PC-9 (cell line): ENCODE data around the gene SLC5A1. TPM values are rescaled to one million over a fixed set of nuclear protein-coding genes. Genes with fewer than 3 reads are reported as not detected.

Source experiments
- BruUV-seq: library from RNA; stranded (reverse); fragments of 400-500 nt; replicated peaks from 2 replicates; lab custom pipeline; 2021; lab: Mats Ljungman, UMichigan
- CTCF ChIA-PET: fragments of 300-600 bp; sonication (Branson Sonifier 250); formaldehyde crosslinking; loops from one replicate; lab custom pipeline; 2022; ENCODE audit warnings: antibody characterized with exemption; lab: Charles Lee
- POLR2A ChIA-PET: fragments of 300-600 bp; sonication (Branson Sonifier 250); formaldehyde crosslinking; loops from one replicate; lab custom pipeline; 2022; ENCODE audit warnings: antibody characterized with exemption; ENCODE audit not compliant: unreplicated experiment; lab: Charles Lee
- DNase-seq, 2 experiments: peaks; one replicate each; pipeline versions ENCODE4 v3.0.0 to v3.0.0-alpha.2; 2015 to 2022; ENCODE audit warnings: mixed read lengths in 1 of 2
- H2AFZ ChIP-seq: fragments of 200-600 bp; sonication (generic); 2 replicates; pipeline ENCODE4 v1.8.1; 2017; ENCODE audit warnings: antibody characterized with exemption
- H3F3A ChIP-seq: fragments of 200-600 bp; sonication (generic); 2 replicates; pipeline ENCODE4 v1.8.1; 2017; ENCODE audit warnings: antibody characterized with exemption, mild to moderate bottlenecking, low read depth; ENCODE audit not compliant: insufficient read depth
- H3K27ac ChIP-seq: fragments of 200-600 bp; sonication (generic); 2 replicates; pipeline ENCODE4 v1.6.1; 2016; ENCODE audit warnings: mixed run types
- H3K27me3 ChIP-seq: fragments of 200-600 bp; sonication (generic); 2 replicates; pipeline ENCODE4 v1.6.1; 2016; ENCODE audit warnings: low read depth, mixed run types; ENCODE audit not compliant: insufficient read depth
- H3K36me3 ChIP-seq: fragments of 200-600 bp; sonication (generic); 2 replicates; pipeline ENCODE4 v1.6.1; 2016; ENCODE audit warnings: low read depth, mixed run types
- H3K4me1 ChIP-seq: fragments of 200-600 bp; sonication (generic); replicated peaks from 2 replicates; pipeline ENCODE4 v1.6.1; 2016; ENCODE audit warnings: mixed run types; ENCODE audit not compliant: insufficient read depth
- H3K4me2 ChIP-seq: fragments of 200-600 bp; sonication (generic); 2 replicates; pipeline ENCODE4 v1.6.1; 2017; ENCODE audit warnings: mixed run types
- H3K4me3 ChIP-seq: fragments of 200-600 bp; sonication (generic); 2 replicates; pipeline ENCODE4 v1.6.1; 2016; ENCODE audit warnings: mixed run types
- H3K79me2 ChIP-seq: fragments of 200-600 bp; sonication (generic); 2 replicates; pipeline ENCODE4 v1.6.1; 2017; ENCODE audit warnings: low read depth, mixed run types
- H3K9me2 ChIP-seq: fragments of 200-600 bp; sonication (generic); 2 replicates; pipeline ENCODE4 v1.8.1; 2017; ENCODE audit warnings: mild to moderate bottlenecking; ENCODE audit not compliant: insufficient read depth
- H3K9me3 ChIP-seq: fragments of 200-600 bp; sonication (generic); 2 replicates; pipeline ENCODE4 v1.8.1; 2016; ENCODE audit warnings: low read depth; ENCODE audit not compliant: insufficient read depth
- H4K20me1 ChIP-seq: fragments of 200-600 bp; sonication (generic); 2 replicates; pipeline ENCODE4 v1.8.1; 2017; ENCODE audit not compliant: insufficient read depth
- EZH2 ChIP-seq: fragments of 200-600 bp; sonication (generic); IDR thresholded peaks from 2 replicates; pipeline ENCODE4 v1.8.0; 2017; ENCODE audit warnings: antibody characterized with exemption, low read depth
- intact Hi-C: fragments of 100-400 bp; cut with micrococcal nuclease; formaldehyde crosslinking; loops from one replicate; pipeline ENCODE4 v1.10.0; 2022; ENCODE audit not compliant: unreplicated experiment
- total RNA-seq: library from RNA; stranded (reverse); gene quantifications from 2 replicates; pipeline ENCODE4 v1.2.3, GENCODE V29; 2021
- TF ChIP-seq, protein P1 (sequence below): fragments of 200-600 bp; sonication (generic); conservative IDR thresholded peaks from 2 replicates; pipeline ENCODE4 v1.6.1; 2017; ENCODE audit warnings: mixed run types, antibody characterized with exemption, mild to moderate bottlenecking, moderate library complexity

The SLC5A1 gene
- total RNA-seq, 1 experiment from 2014 or later: not detected

GRCh38 chr22:32052936-32053791, 10.1 kb downstream of the SLC5A1 start:
- Histone ChIP-seq H3F3A (peaks cover 24% of the 10 kb centered on the region), H3K27me3 (no peaks in the 10 kb centered on the region), H3K9me3 (no peaks in the 10 kb centered on the region), H3K4me1 (peaks cover 21% of the 10 kb centered on the region), H3K9me2 (no peaks in the 10 kb centered on the region), H2AFZ (no peak overlapping the region), H3K79me2 (no peaks in the 10 kb centered on the region), H3K27ac (no peak overlapping the region), H3K4me2 (no peak overlapping the region), H4K20me1 (no peaks in the 10 kb centered on the region), H3K4me3 (no peak overlapping the region), H3K36me3 (no peaks in the 10 kb centered on the region)
- intact Hi-C loops: no loop called here
- no TSS peak for BruUV-seq
- no peak for DNase-seq
- ChIA-PET POLR2A (no interaction called here), CTCF (no interaction called here)
- TF ChIP-seq, protein P1, sequence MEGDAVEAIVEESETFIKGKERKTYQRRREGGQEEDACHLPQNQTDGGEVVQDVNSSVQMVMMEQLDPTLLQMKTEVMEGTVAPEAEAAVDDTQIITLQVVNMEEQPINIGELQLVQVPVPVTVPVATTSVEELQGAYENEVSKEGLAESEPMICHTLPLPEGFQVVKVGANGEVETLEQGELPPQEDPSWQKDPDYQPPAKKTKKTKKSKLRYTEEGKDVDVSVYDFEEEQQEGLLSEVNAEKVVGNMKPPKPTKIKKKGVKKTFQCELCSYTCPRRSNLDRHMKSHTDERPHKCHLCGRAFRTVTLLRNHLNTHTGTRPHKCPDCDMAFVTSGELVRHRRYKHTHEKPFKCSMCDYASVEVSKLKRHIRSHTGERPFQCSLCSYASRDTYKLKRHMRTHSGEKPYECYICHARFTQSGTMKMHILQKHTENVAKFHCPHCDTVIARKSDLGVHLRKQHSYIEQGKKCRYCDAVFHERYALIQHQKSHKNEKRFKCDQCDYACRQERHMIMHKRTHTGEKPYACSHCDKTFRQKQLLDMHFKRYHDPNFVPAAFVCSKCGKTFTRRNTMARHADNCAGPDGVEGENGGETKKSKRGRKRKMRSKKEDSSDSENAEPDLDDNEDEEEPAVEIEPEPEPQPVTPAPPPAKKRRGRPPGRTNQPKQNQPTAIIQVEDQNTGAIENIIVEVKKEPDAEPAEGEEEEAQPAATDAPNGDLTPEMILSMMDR: no peak
- TF ChIP-seq EZH2: no peak

DNA sequence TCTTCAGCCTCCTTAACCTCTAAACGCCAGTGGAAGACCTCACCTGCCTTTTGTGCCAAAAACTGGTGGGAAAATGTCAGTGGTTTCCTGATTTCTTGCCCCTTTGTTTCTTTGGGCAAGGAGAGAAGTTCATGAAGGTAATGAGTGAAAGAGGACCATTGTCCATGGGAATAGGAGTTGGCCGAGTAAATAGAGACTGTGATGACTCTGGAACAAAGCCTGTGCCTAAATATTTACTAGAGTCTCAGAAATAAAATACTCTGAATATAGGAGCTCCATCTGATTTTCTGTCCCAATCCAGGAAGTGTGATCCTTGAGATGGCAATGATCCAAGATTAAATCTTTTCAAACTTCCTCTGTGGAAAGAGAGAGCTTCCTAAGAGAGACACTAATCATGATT, 12.0 kb downstream of the SLC5A1 start:
- peaks cover 21% of the 10 kb centered on the region for H3F3A ChIP-seq
- intact Hi-C loops: no loop called here
- H3K9me2 ChIP-seq: no peaks in the 10 kb centered on the region
- H2AFZ ChIP-seq: no peak overlapping the region
- no peaks in the 10 kb centered on the region for H3K36me3 ChIP-seq
- H4K20me1 ChIP-seq: no peaks in the 10 kb centered on the region
- H3K27ac ChIP-seq: no peak overlapping the region
- H3K27me3 ChIP-seq: no peaks in the 10 kb centered on the region
- H3K4me1 ChIP-seq: peaks cover 18% of the 10 kb centered on the region
- no TSS peak for BruUV-seq
- H3K4me2 ChIP-seq: no peak overlapping the region
- DNase-seq: no peak
- POLR2A ChIA-PET: no interaction called here
- no peak for TF ChIP-seq EZH2
- TF ChIP-seq, protein P1: no peak
- no peaks in the 10 kb centered on the region for H3K9me3 ChIP-seq
- no peaks in the 10 kb centered on the region for H3K79me2 ChIP-seq
- CTCF ChIA-PET: no interaction called here
- H3K4me3 ChIP-seq: no peak overlapping the region

DNA sequence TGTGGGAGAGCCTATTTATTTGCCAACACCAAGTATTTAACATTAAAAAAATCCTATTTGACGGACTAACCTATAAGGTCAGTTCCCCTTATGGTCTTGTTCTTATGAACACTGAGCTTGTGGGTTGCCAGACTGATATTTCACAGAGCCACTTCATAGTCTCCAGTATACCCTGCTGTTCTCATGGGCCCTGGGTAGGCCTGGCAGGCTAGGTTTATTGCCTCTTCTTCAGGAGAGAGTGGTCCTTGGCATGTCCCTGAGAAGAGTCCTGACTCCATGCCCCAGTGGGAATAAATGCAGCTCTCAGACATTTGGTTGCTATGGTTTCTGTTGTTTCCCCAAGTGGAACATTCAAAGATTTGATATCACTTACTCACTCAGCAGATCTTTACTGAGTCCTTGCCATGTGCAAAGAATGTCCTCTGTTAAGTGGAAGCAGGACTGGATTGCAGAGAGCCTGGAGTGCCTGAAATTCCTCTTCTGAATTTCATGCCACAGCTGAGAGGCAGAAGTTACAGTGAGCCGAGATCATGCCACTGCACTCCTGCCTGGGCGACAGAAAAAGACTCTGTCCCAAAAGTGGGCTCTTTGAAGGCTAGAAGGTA, 15.7 kb downstream of the SLC5A1 start:
- H3F3A ChIP-seq: no peaks in the 10 kb centered on the region
- ChIA-PET CTCF (no interaction called here), POLR2A (no interaction called here)
- intact Hi-C loops: no loop called here
- no peaks in the 10 kb centered on the region for H4K20me1 ChIP-seq
- no peaks in the 10 kb centered on the region for H3K9me3 ChIP-seq
- H3K27me3 ChIP-seq: peaks cover 13% of the 10 kb centered on the region
- no peaks in the 10 kb centered on the region for H3K79me2 ChIP-seq
- no peak for TF ChIP-seq EZH2
- TF ChIP-seq, protein P1: no peak
- no TSS peak for BruUV-seq
- no peak overlapping the region for H2AFZ ChIP-seq
- no peak overlapping the region for H3K4me3 ChIP-seq
- no peaks in the 10 kb centered on the region for H3K9me2 ChIP-seq
- no peak for DNase-seq
- H3K27ac ChIP-seq: no peak overlapping the region
- H3K4me1 ChIP-seq: no peaks in the 10 kb centered on the region
- H3K4me2 ChIP-seq: no peak overlapping the region
- no peaks in the 10 kb centered on the region for H3K36me3 ChIP-seq
